OCI-LY3 (cell line): Measurements from ENCODE around the gene CD320.

Experiments used
- CTCF ChIP-seq: fragments of 200-600, 300-600 bp; sonication (generic); IDR thresholded peaks from 2 replicates; pipeline ENCODE4 v1.5.1; 2014; ENCODE audit warnings: antibody characterized with exemption, low read length, low read depth
- EZH2phosphoT487 ChIP-seq: fragments of 200-600 bp; shearing (Covaris generic); IDR thresholded peaks from 2 replicates; pipeline ENCODE4 v1.6.1; 2018; ENCODE audit warnings: antibody characterized with exemption, mixed run types, low read depth

GRCh38 chr19:8319807-8320520, 11.8 kb upstream of the CD320 start:
- TF ChIP-seq CTCF (no peak), EZH2phosphoT487 (no peak)
